ENCODE results near the gene ERMAP. TPM values are rescaled to one million over a fixed set of nuclear protein-coding genes. Genes with fewer than 3 reads are reported as not detected.
"Not testable (repeated sequence)": the region's sequence is repeated elsewhere in the genome, so short reads cannot be mapped to it uniquely, and the experiment has no call there.

The ERMAP gene
- total and polyA plus RNA-seq, 7 donors: 1.4 to 3.7 (median 2.0) TPM

DNA sequence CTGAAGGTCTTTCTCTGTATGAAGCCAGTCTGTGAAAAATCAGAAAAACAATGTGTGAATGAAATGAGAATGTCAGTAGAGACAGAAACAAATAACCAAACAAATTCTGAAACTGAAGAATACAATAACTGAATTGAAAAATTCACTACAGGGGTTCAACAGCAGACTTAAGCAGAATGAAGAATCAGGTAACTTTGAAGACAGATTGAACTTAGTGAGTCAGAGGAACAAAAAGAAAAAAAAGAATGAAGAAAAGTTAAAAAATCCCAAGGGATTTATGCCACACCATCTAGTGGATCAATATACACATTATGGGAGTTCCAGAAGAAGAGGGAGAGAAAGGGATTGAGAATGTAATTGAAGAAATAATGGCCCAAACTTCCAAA is 44.1 kb downstream of the ERMAP start:
- ATAC-seq: no peak
- peaks cover 0 to 8% (median 0%) of the 10 kb centered on the region in 3 donors for H3K27me3 ChIP-seq (ENCODE audit: insufficient read depth in 3 of 3, low read length in 2 of 3)
- no peaks in the 10 kb centered on the region for H3K4me1 ChIP-seq
- H3K4me3 ChIP-seq: no peak overlapping the region
- H3K9me3 ChIP-seq: no peaks in the 10 kb centered on the region
- intact Hi-C loops (cut with DNase I): no loop called here
- no peak for DNase-seq
- no peaks in the 10 kb centered on the region for H3K36me3 ChIP-seq (ENCODE audit: insufficient read depth in 1 of 2, low read depth in 1 of 2)
- TF ChIP-seq CTCF (IDR thresholded peaks at IDR 0.05): no peak
- H3K27ac ChIP-seq: no peak overlapping the region

- intact Hi-C loops (cut with DNase I): no loop called here
- 84 to 91% (median 85%) methylated on average over 5 of the region's 5 CpGs for WGBS, 3 donors
- H3K27me3 ChIP-seq (ENCODE audit: insufficient read depth in 3 of 3, low read length in 2 of 3): peaks cover 0 to 8% (median 0%) of the 10 kb centered on the region in 3 donors
- no peak overlapping the region for H3K27ac ChIP-seq
- DNase-seq (no peak), ATAC-seq (no peak)
- no peak overlapping the region for H3K4me3 ChIP-seq
- H3K36me3 ChIP-seq (ENCODE audit: insufficient read depth in 1 of 2, low read depth in 1 of 2): no peaks in the 10 kb centered on the region
- H3K4me1 ChIP-seq: no peaks in the 10 kb centered on the region
- no peak for TF ChIP-seq CTCF (IDR thresholded peaks at IDR 0.05)
- no peaks in the 10 kb centered on the region for H3K9me3 ChIP-seq
Observed at GRCh38 chr1:42866549-42866948, 49.6 kb downstream of the ERMAP start.

DNA sequence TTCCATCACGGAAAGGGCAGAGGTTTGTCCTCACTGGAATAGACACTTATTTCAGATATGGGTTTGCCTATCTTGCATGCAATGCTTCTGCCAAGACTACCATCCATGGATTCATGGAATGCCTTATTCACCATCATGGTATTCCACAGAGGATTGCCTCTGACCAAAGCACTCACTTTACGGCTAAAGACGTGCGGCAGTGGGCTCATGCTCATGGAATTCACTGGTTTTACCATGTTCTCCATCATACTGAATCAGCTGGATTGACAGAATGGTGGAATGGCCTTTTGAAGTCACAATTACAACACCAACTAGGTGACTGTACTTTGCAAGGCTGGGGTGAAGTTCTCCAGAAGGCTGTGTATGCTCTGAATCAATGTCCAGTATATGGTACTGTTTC is 51.5 kb downstream of the ERMAP start:
- H3K27me3 ChIP-seq (ENCODE audit: insufficient read depth in 3 of 3, low read length in 2 of 3); H3K4me3 ChIP-seq; H3K27ac ChIP-seq; intact Hi-C loops (cut with DNase I); H3K36me3 ChIP-seq (ENCODE audit: insufficient read depth in 1 of 2, low read depth in 1 of 2); ATAC-seq; DNase-seq; H3K4me1 ChIP-seq; H3K9me3 ChIP-seq: not testable (repeated sequence)
- WGBS, 3 donors: 79 to 89% (median 86%) methylated on average over 4 of the region's 4 CpGs

DNA sequence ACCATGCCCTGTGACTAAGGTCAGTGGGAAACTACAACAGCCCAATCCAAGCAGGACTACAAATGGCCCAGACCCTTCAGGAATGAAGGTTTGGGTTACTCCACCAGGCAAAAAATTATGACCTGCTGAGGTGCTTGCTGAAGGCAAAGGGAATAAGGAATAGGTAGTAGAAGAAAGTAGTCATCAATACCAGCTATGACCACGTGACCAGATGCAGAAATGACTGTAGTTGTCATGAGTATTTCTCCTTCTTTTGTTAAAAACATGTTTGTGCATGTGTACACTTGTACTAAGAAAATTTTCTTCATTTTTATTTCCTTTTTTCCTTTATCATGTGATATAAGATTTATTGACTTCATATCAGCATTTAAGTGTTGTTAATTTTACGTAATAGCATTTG is 52.3 kb downstream of the ERMAP start:
- WGBS, 3 donors: 64 to 71% (median 68%) methylated on average over 2 of the region's 2 CpGs
- H3K27me3 ChIP-seq (ENCODE audit: insufficient read depth in 3 of 3, low read length in 2 of 3); H3K4me1 ChIP-seq; intact Hi-C loops (cut with DNase I); H3K27ac ChIP-seq; H3K36me3 ChIP-seq (ENCODE audit: insufficient read depth in 1 of 2, low read depth in 1 of 2); H3K9me3 ChIP-seq; ATAC-seq; H3K4me3 ChIP-seq; DNase-seq: not testable (repeated sequence)

- H3K27me3 ChIP-seq (ENCODE audit: insufficient read depth in 3 of 3, low read length in 2 of 3); DNase-seq; H3K36me3 ChIP-seq (ENCODE audit: insufficient read depth in 1 of 2, low read depth in 1 of 2); intact Hi-C loops (cut with DNase I); ATAC-seq; H3K4me1 ChIP-seq; H3K4me3 ChIP-seq; H3K27ac ChIP-seq; H3K9me3 ChIP-seq: not testable (repeated sequence)
- WGBS, 3 donors: 40 to 52% (median 44%) methylated on average over 2 of the region's 2 CpGs
Observed at GRCh38 chr1:42869751-42870150, 52.8 kb downstream of the ERMAP start.

DNA sequence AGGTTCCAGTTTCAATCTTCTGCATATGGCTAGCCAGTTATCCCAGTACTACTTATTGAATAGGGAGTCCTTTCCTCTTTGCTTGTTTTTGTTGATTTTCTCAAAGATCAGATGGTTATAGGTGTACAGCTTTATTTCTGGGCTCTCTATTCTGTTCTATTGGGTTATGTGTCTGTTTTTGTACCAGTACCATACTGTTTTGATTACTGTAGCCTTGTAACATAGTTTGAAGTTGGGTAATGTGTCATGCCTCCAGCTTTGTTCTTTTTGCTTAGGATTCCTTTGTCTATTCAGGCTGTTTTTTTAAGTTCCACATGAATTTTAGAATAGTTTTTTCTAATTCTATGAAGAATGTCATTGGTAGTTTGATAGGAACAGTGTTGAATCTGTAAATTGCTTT is 56.2 kb downstream of the ERMAP start:
- H3K4me3 ChIP-seq; intact Hi-C loops (cut with DNase I); DNase-seq: not testable (repeated sequence)

DNA sequence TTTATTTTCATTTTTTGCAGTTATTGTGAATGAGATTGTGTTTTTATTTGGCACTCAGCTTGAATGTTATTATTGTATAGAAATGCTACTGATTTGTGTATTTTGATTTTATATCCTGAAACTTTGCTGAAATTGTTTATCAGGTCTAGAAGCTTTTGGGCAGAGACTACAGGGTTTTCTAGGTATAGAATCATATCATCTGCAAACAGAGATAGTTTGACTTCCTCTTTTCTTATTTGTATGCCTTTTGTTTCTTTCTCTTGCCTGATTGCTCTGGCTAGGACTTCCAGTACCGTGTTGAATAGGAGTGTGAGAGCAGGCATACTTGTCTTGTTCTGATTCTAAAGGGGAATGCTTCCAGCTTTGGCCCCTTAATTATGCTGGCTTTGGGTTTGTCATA is 56.7 kb downstream of the ERMAP start:
- DNase-seq (no peak), ATAC-seq (no peak)
- no peak for TF ChIP-seq CTCF (IDR thresholded peaks at IDR 0.05)
- no peak overlapping the region for H3K4me3 ChIP-seq
- 78 to 96% (median 83%) methylated on average over 1 of the region's 1 CpG for WGBS, 3 donors
- H3K36me3 ChIP-seq (ENCODE audit: insufficient read depth in 1 of 2, low read depth in 1 of 2): no peaks in the 10 kb centered on the region
- peaks cover 0 to 10% (median 0%) of the 10 kb centered on the region in 3 donors for H3K27me3 ChIP-seq (ENCODE audit: insufficient read depth in 3 of 3, low read length in 2 of 3)
- no peaks in the 10 kb centered on the region for H3K4me1 ChIP-seq
- intact Hi-C loops (cut with DNase I): no loop called here
- H3K9me3 ChIP-seq: peaks cover 4% of the 10 kb centered on the region
- H3K27ac ChIP-seq: no peak overlapping the region

More for the DNA sequence above, 56.2 kb downstream of the ERMAP start:
- not testable (repeated sequence) for H3K27me3 ChIP-seq (ENCODE audit: insufficient read depth in 3 of 3, low read length in 2 of 3); ATAC-seq; H3K4me1 ChIP-seq; H3K36me3 ChIP-seq (ENCODE audit: insufficient read depth in 1 of 2, low read depth in 1 of 2); H3K9me3 ChIP-seq; H3K27ac ChIP-seq
